Activated CD8-positive, alpha-beta memory T cell treated with anti-CD3 and anti-CD28 coated beads for 4 hours (primary cell): Measurements from ENCODE around the gene GET3.
A peak's percentile ranks its signal among the peaks of the same experiment; 100 is the strongest.
"Not testable (repeated sequence)": the region's sequence is repeated elsewhere in the genome, so short reads cannot be mapped to it uniquely, and the experiment has no call there.

Experiments used
- DNase-seq, 2 donors: peaks; one replicate each; pipeline ENCODE4 v3.0.0-alpha.2; 2020; ENCODE audit warnings: low read depth in 2 of 2

Gene GET3

DNA sequence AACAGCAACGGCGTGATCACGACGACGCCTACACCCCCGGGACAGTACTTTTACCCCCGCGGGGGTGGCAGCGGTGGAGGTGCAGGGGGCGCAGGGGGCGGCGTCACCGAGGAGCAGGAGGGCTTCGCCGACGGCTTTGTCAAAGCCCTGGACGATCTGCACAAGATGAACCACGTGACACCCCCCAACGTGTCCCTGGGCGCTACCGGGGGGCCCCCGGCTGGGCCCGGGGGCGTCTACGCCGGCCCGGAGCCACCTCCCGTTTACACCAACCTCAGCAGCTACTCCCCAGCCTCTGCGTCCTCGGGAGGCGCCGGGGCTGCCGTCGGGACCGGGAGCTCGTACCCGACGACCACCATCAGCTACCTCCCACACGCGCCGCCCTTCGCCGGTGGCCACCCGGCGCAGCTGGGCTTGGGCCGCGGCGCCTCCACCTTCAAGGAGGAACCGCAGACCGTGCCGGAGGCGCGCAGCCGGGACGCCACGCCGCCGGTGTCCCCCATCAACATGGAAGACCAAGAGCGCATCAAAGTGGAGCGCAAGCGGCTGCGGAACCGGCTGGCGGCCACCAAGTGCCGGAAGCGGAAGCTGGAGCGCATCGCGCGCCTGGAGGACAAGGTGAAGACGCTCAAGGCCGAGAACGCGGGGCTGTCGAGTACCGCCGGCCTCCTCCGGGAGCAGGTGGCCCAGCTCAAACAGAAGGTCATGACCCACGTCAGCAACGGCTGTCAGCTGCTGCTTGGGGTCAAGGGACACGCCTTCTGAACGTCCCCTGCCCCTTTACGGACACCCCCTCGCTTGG, 55.0 kb downstream of the GET3 start:
- peak; percentile 66 to 74 for DNase-seq

DNA sequence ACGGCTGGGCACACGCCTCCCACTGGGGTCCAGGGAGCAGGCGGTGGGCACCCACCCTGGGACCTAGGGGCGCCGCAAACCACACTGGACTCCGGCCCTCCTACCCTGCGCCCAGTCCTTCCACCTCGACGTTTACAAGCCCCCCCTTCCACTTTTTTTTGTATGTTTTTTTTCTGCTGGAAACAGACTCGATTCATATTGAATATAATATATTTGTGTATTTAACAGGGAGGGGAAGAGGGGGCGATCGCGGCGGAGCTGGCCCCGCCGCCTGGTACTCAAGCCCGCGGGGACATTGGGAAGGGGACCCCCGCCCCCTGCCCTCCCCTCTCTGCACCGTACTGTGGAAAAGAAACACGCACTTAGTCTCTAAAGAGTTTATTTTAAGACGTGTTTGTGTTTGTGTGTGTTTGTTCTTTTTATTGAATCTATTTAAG, 55.6 kb downstream of the GET3 start:
- DNase-seq, result no peak

- peak; percentile 89 for DNase-seq
Measured at GRCh38 chr19:12793290-12794195, 56.2 kb downstream of the GET3 start.

DNA sequence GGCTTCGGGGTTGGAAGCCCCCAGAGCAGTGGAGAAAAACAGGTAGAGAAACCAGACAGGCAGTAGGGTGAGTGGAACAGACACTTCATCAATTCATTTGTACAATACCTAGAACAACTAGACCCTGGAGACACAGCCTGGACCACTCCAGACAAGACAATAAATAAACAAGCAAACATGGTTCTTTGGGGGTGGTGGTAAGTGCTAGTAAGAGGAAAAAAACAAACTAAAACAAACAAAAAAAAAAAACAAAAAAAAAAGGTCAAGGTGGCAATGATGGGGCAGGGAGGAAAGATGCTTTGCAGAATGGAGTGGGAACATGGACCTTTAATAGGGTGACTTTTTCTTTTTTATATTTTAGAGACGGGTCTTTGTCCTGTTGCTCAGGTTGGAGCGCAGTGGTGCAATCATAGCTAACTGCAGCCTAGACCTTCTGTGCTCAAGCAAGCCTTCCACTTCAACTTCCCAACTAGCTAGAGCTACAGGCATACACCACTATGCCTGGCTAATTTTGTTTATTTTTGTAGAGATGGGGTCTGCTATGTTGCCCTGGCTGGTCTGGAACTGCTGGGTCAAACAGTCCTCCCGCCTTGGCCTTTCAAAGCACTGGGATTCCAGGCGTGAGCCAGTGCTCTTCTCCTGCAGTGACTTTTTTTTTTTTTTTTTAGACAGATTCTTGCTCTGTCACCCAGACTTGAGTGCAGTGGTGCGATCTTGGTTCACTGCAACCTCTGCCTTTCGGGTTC, 57.1 kb downstream of the GET3 start:
- no peak for DNase-seq

GRCh38 chr19:12794971-12795381, 57.7 kb downstream of the GET3 start:
- no peak for DNase-seq

DNA sequence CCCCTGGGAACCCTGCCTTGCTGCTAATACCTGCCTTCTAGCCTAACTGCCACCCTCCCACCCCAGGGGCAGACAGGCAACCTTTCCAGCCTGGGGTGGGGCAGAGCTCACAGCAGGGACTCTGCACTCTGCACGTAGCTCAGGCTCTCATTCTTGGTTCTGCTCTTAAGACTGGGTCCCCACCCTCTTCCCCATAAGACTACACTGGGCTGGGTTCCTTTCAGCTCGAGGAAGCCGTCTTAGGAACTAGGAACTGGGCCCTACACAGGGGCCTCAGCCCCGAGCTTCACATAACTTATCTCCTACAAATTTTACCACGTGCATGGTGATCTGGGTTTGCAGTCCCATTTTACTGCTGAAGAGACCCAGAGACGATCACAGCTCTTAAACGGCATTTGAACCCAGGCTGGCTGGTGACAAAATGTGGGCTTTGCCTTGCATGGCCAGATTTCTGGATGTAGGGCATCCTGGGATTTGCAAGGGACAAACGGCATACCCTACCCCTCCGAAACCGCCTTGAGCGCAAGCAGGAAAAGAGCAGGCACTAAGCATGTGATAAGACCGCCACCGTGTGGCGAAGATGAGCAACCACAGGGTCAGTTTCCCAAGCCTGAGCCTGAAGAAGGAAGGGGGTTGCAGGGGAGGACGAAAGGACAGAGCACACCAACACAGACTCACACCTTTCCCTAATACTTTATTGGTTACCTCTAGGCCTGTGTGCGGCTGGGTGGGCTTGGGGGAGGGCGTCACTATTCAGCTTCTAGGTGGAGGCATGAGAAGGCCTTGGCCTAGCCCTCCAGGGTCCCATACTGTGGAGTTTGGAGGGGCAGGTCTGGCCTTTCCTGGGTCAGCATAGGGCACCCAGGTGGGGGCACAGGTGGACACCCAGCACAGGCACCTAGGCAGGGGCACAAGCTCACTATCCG, 59.1 kb downstream of the GET3 start:
- no peak for DNase-seq

- DNase-seq, result no peak
Measured at GRCh38 chr19:12797141-12797587, 59.9 kb downstream of the GET3 start.

- not testable (repeated sequence) for DNase-seq
Measured at GRCh38 chr19:12797607-12798006, 60.3 kb downstream of the GET3 start.
